H1 (cell line): ENCODE measurements around the gene SLC38A2. TPM values are rescaled to one million over a fixed set of nuclear protein-coding genes. Genes with fewer than 3 reads are reported as not detected.

Source experiments
- CTCF ChIA-PET: fragments of 300-600 bp; sonication (Branson Sonifier 250); formaldehyde crosslinking; loops from one replicate; lab custom pipeline; 2021; ENCODE audit not compliant: partially characterized antibody; lab: Charles Lee
- POLR2A ChIA-PET: fragments of 300-600 bp; sonication (Branson Sonifier 250); formaldehyde crosslinking; loops from one replicate; lab custom pipeline; 2021; ENCODE audit warnings: inconsistent platforms; ENCODE audit not compliant: partially characterized antibody; lab: Charles Lee
- DNase-seq, 2 experiments: peaks; one replicate each; pipeline versions ENCODE4 v3.0.0 to v3.0.0-alpha.2; 2010 to 2022; ENCODE audit warnings: low spot score in 2 of 2, low read depth in 1 of 2, mixed read lengths in 1 of 2
- FAIRE-seq: peaks from 2 replicates; lab custom pipeline; 2011; peaks lifted over from hg19 to GRCh38; lab: Jason Lieb, UNC
- H2AFZ ChIP-seq: 2 replicates; pipeline ENCODE4 v1.8.1; 2012; ENCODE audit warnings: low read length, inconsistent platforms
- H2AK5ac ChIP-seq: 2 replicates; pipeline ENCODE4 v1.6.1; 2013; ENCODE audit warnings: low read depth, low read length
- H2BK120ac ChIP-seq: replicated peaks from 2 replicates; pipeline ENCODE3; 2013; ENCODE audit warnings: low read depth, low read length, inconsistent platforms
- H2BK12ac ChIP-seq: 2 replicates; pipeline ENCODE4 v1.6.1; 2013; ENCODE audit warnings: low read depth, low read length
- H2BK15ac ChIP-seq: 2 replicates; pipeline ENCODE4 v1.6.1; 2013; ENCODE audit warnings: low read length
- H2BK20ac ChIP-seq: 2 replicates; pipeline ENCODE4 v1.6.1; 2013; ENCODE audit warnings: low read length
- H2BK5ac ChIP-seq: 2 replicates; pipeline ENCODE4 v1.6.1; 2013; ENCODE audit warnings: low read depth, low read length
- H3K14ac ChIP-seq: 2 replicates; pipeline ENCODE4 v1.6.1; 2013; ENCODE audit warnings: inconsistent platforms; ENCODE audit not compliant: insufficient read length
- H3K18ac ChIP-seq: 2 replicates; pipeline ENCODE4 v1.6.1; 2013; ENCODE audit warnings: low read length; ENCODE audit errors: extremely low read depth
- H3K23ac ChIP-seq: 2 replicates; pipeline ENCODE4 v1.6.1; 2013; ENCODE audit warnings: inconsistent platforms; ENCODE audit not compliant: insufficient read length
- H3K23me2 ChIP-seq: 2 replicates; pipeline ENCODE4 v1.6.1; 2013; ENCODE audit warnings: low read depth, low read length
- H3K27ac ChIP-seq: 2 replicates; pipeline ENCODE4 v1.6.1; 2011; ENCODE audit warnings: low read depth, low read length, inconsistent platforms
- H3K27me3 ChIP-seq, 4 experiments: replicated peaks in 1 of 4; 1 replicate in 1 of 4; 2 replicates in 3 of 4; pipeline versions ENCODE4 v1.6.1 to v1.8.1; 2011 to 2013; ENCODE audit warnings: low read length in 3 of 4, mild to moderate bottlenecking in 3 of 4, inconsistent platforms in 2 of 4, mixed read lengths in 2 of 4, moderate library complexity in 1 of 4; ENCODE audit not compliant: control insufficient read depth in 3 of 4, insufficient read depth in 3 of 4; ENCODE audit errors: extremely low read depth in 1 of 4
- H3K36me3 ChIP-seq, 4 experiments: 2 replicates each; pipeline versions ENCODE4 v1.6.1 to v1.8.1; 2011 to 2013; ENCODE audit warnings: mild to moderate bottlenecking in 4 of 4, low read length in 3 of 4, moderate library complexity in 2 of 4, control low read depth in 1 of 4, inconsistent platforms in 1 of 4; ENCODE audit not compliant: insufficient read depth in 4 of 4, control insufficient read depth in 2 of 4
- H3K4ac ChIP-seq: replicated peaks from 2 replicates; pipeline ENCODE3; 2013; ENCODE audit warnings: low read length, low read depth, mixed read lengths, inconsistent platforms; ENCODE audit not compliant: insufficient read length
- H3K4me1 ChIP-seq, 4 experiments: replicated peaks in 1 of 4; 1 replicate in 1 of 4; 2 replicates in 3 of 4; pipeline versions ENCODE4 v1.6.1 to v1.8.1; 2011 to 2013; ENCODE audit warnings: low read length in 3 of 4, inconsistent platforms in 2 of 4, mixed read lengths in 1 of 4; ENCODE audit not compliant: insufficient read depth in 4 of 4, control insufficient read depth in 3 of 4
- H3K4me2 ChIP-seq, 2 experiments: 2 replicates each; pipeline versions ENCODE4 v1.6.1 to v1.8.1; 2011 to 2013; ENCODE audit warnings: low read depth in 2 of 2, low read length in 2 of 2, control low read depth in 1 of 2, inconsistent platforms in 1 of 2, mild to moderate bottlenecking in 1 of 2; ENCODE audit not compliant: insufficient read depth in 1 of 2
- H3K4me3 ChIP-seq, 4 experiments: fragments of 200-600, 300-600 bp in 1 of 4; sonication (generic), shearing (Covaris generic), sonication (Bioruptor Twin) in 1 of 4; 2 replicates each; pipeline versions ENCODE4 v1.5.1 to v1.8.1; 2011 to 2016; ENCODE audit warnings: low read length in 4 of 4, low read depth in 3 of 4, control low read depth in 2 of 4, inconsistent platforms in 2 of 4, mild to moderate bottlenecking in 2 of 4, mixed read lengths in 1 of 4, moderate library complexity in 1 of 4; ENCODE audit not compliant: insufficient read depth in 2 of 4; ENCODE audit errors: extremely low read depth in 1 of 4
- H3K56ac ChIP-seq: replicated peaks from 2 replicates; pipeline ENCODE3; 2013; ENCODE audit warnings: low read depth, mild to moderate bottlenecking, mixed read lengths, low read length, inconsistent platforms; ENCODE audit not compliant: insufficient read length
- H3K79me1 ChIP-seq: 2 replicates; pipeline ENCODE4 v1.6.1; 2013; ENCODE audit warnings: low read depth, low read length, control low read depth
- H3K79me2 ChIP-seq, 2 experiments: 2 replicates each; pipeline versions ENCODE4 v1.6.1 to v1.8.1; 2012 to 2013; ENCODE audit warnings: low read length in 2 of 2, mild to moderate bottlenecking in 2 of 2, inconsistent platforms in 1 of 2; ENCODE audit not compliant: insufficient read depth in 2 of 2, control insufficient read depth in 1 of 2
- H3K9ac ChIP-seq, 4 experiments: replicated peaks in 1 of 4; 1 replicate in 1 of 4; 2 replicates in 3 of 4; pipeline versions ENCODE4 v1.6.1 to v1.8.1; 2011 to 2013; ENCODE audit warnings: low read depth in 3 of 4, low read length in 3 of 4, control low read depth in 2 of 4, mild to moderate bottlenecking in 2 of 4, moderate library complexity in 2 of 4, inconsistent platforms in 1 of 4; ENCODE audit errors: extremely low read depth in 1 of 4
- H3K9me3 ChIP-seq, 2 experiments: 2 replicates each; pipeline versions ENCODE4 v1.6.1 to v1.8.1; 2012 to 2013; ENCODE audit warnings: mild to moderate bottlenecking in 2 of 2, moderate library complexity in 2 of 2, control low read depth in 1 of 2, inconsistent platforms in 1 of 2, low read depth in 1 of 2, low read length in 1 of 2, mixed read lengths in 1 of 2; ENCODE audit not compliant: insufficient read depth in 2 of 2
- H4K20me1 ChIP-seq, 2 experiments: replicated peaks in 1 of 2; 2 replicates each; pipeline versions ENCODE3 to v1.8.1; 2011 to 2013; ENCODE audit warnings: inconsistent platforms in 2 of 2, low read length in 2 of 2, mild to moderate bottlenecking in 1 of 2; ENCODE audit not compliant: insufficient read depth in 2 of 2, control insufficient read depth in 1 of 2
- H4K5ac ChIP-seq: 2 replicates; pipeline ENCODE4 v1.6.1; 2013; ENCODE audit warnings: low read length, low read depth, mixed read lengths, inconsistent platforms; ENCODE audit not compliant: insufficient read length
- H4K8ac ChIP-seq: 2 replicates; pipeline ENCODE4 v1.8.0; 2013; ENCODE audit warnings: mild to moderate bottlenecking, moderate library complexity, low read length, inconsistent platforms; ENCODE audit not compliant: insufficient read depth; ENCODE audit errors: extremely low read depth
- H4K91ac ChIP-seq: replicated peaks from 2 replicates; pipeline ENCODE3; 2013; ENCODE audit warnings: low read length, mixed read lengths, inconsistent platforms; ENCODE audit not compliant: insufficient read length
- ASH2L ChIP-seq: fragments of 200-600, 300-600 bp; sonication (generic); IDR thresholded peaks from one replicate; pipeline ENCODE4 v1.7.1; 2017; ENCODE audit warnings: low read length
- CHD1 ChIP-seq: IDR thresholded peaks from 2 replicates; pipeline ENCODE4 v1.6.1; 2012; ENCODE audit warnings: low read depth, low read length, improper control_type of control experiment
- HDAC2 ChIP-seq, 2 experiments: fragments of 300-600 bp in 1 of 2; sonication (generic) in 1 of 2; IDR thresholded peaks; 2 replicates each; pipeline ENCODE4 v1.6.1; 2011 to 2012; ENCODE audit warnings: low read depth in 2 of 2, low read length in 2 of 2, mild to moderate bottlenecking in 2 of 2, moderate library complexity in 2 of 2, borderline replicate concordance in 1 of 2, inconsistent platforms in 1 of 2
- PHF8 ChIP-seq: fragments of 200-600 bp; sonication (generic); conservative IDR thresholded peaks from 2 replicates; pipeline ENCODE4 v1.7.1; 2012; ENCODE audit warnings: low read depth, mild to moderate bottlenecking, inconsistent platforms, low read length, moderate library complexity
- RFX5 ChIP-seq: IDR thresholded peaks from 2 replicates; pipeline ENCODE4 v1.6.1; 2011; ENCODE audit warnings: low read depth, low read length, improper control_type of control experiment, borderline replicate concordance
- RXRA ChIP-seq: IDR thresholded peaks from 2 replicates; pipeline ENCODE4 v1.6.1; 2011; ENCODE audit warnings: low read depth, mild to moderate bottlenecking, low read length, moderate library complexity; ENCODE audit not compliant: insufficient read depth
- SIRT6 ChIP-seq: IDR thresholded peaks from one replicate; pipeline ENCODE4 v1.7.1; 2012; ENCODE audit warnings: low read length, inconsistent platforms
- SP2 ChIP-seq: IDR thresholded peaks from 2 replicates; pipeline ENCODE4 v1.6.1; 2012; ENCODE audit warnings: mild to moderate bottlenecking, low read length, inconsistent platforms
- SRF ChIP-seq: IDR thresholded peaks from 2 replicates; pipeline ENCODE4 v1.6.1; 2011; ENCODE audit warnings: mild to moderate bottlenecking, low read depth, low read length, moderate library complexity
- WGBS, 2 experiments: shearing (Covaris generic) in 1 of 2; methylation state at CpG; one replicate each; pipeline versions ENCODE4 v1.1.6 to v1.1.7; 2013 to 2015; ENCODE audit warnings: low lambda C conversion rate in 2 of 2, mixed read lengths in 2 of 2, inconsistent platforms in 1 of 2, low coverage in 1 of 2, missing lambda C conversion rate in 1 of 2; ENCODE audit not compliant: insufficient replicate concordance in 2 of 2, insufficient coverage in 1 of 2, insufficient read length in 1 of 2; ENCODE audit errors: extremely low coverage in 1 of 2, missing lambda C conversion rate in 1 of 2; 5-methylcytosine and 5-hydroxymethylcytosine counted together
- polyA plus RNA-seq, 7 experiments: library from polyadenylated mRNA; depleted of rRNA in 3 of 7; stranded (reverse) in 5 of 7; unstranded in 2 of 7; fragments of >200 nt in 5 of 7; fragments of 200-250 nt in 2 of 7; gene quantifications; 1 replicate in 5 of 7; 2 replicates in 1 of 7; 4 replicates in 1 of 7; pipeline versions ENCODE4 v1.2.1 to v1.2.3, GENCODE V29; 2011 to 2013; ENCODE audit warnings: missing spikeins in 2 of 7, mixed read lengths in 2 of 7
- total RNA-seq: library from RNA; stranded (reverse); fragmentation: NEBNext Ultra II Directional; extraction: Animal tissue kit (Norgen Biotek cat#: 25700); gene quantifications from 2 replicates; pipeline ENCODE4 v1.2.1, GENCODE V29; 2021

Gene SLC38A2
- total and polyA plus RNA-seq, 2 of the 8 experiments (the other 6 are each of a cell fraction or from before 2014, with no cell fraction given): 163 to 684 TPM

- Histone ChIP-seq H2BK12ac (no peak overlapping the region), H3K56ac (no peak overlapping the region), H2AK5ac (0 out of 2 replicates have a peak overlapping the region, but pooled peaks have one; percentile 43), H3K79me2 (peaks cover 14 to 29% of the 10 kb centered on the region in 2 experiments), H2BK5ac (no peak overlapping the region; the same call in 1 of the 2 replicates), H3K9me3 (no peaks in the 10 kb centered on the region), H3K4me2 (peak overlapping the region in 1 of 2 experiments; percentile 92; a peak in 1 of 4 replicates), H3K4me1 (peaks cover 4 to 11% (median 10%) of the 10 kb centered on the region in 4 experiments; a peak in 5 of 7 replicates), H3K14ac (no peak overlapping the region), H2BK20ac (no peak overlapping the region), H3K23me2 (peaks cover 13% of the 10 kb centered on the region; the same call in 1 of the 2 replicates), H3K36me3 (peaks cover 2 to 19% (median 15%) of the 10 kb centered on the region in 4 experiments), H3K27ac (no peak overlapping the region), H3K27me3 (no peaks in the 10 kb centered on the region), H4K5ac (no peak overlapping the region), H2AFZ (no peak overlapping the region), H4K20me1 (peaks cover 11 to 14% of the 10 kb centered on the region in 2 experiments), H2BK15ac (no peak overlapping the region), H4K8ac (no peak overlapping the region), H3K79me1 (no peaks in the 10 kb centered on the region), H3K23ac (no peak overlapping the region), H3K18ac (no peak overlapping the region), H2BK120ac (no peak overlapping the region), H3K4ac (no peak overlapping the region), H4K91ac (no peak overlapping the region), H3K9ac (no peak overlapping the region), H3K4me3 (no peak overlapping the region)
- FAIRE-seq (no peak), DNase-seq (no peak)
- ChIA-PET POLR2A (interaction anchor here (1.4 to 15.4 kb wide), 3 partner anchors 7 to 18 kb away, joined by 4 to 233 read pairs (median 55); partner anchors contain the start of gene SLC38A2), CTCF (interaction anchor here (0.6 to 1.0 kb wide), 2 partner anchors 148 to 287 kb away, joined by 3 to 5 read pairs; no protein-coding TSS in a partner anchor)
- 83% methylated on average over 4 of the region's 4 CpGs; no CpG with 5 or more reads in 1 of the 2 experiments for WGBS, 2 experiments
- TF ChIP-seq ASH2L (no peak), HDAC2 (IDR thresholded peaks at IDR 0.05; ENCODE audit: borderline replicate concordance in 1 of 2, low read depth in 2 of 2, low read length in 2 of 2) (no peak), RXRA (no peak), PHF8 (no peak), CHD1 (no peak), SIRT6 (no peak), RFX5 (no peak), SP2 (no peak), SRF (no peak)
Observed at GRCh38 chr12:46374711-46375110, 2.1 kb upstream of the SLC38A2 start.
